Endothelial cell of umbilical vein (primary cell): ENCODE data around the gene SCN2B. TPM values are rescaled to one million over a fixed set of nuclear protein-coding genes. Genes with fewer than 3 reads are reported as not detected.

Experiments
- BruUV-seq: library from RNA; stranded (reverse); fragments of 400-500 nt; replicated peaks from 2 replicates; lab custom pipeline; 2021; lab: Mats Ljungman, UMichigan
- CTCF ChIA-PET: fragments of 300-600, 350-600 bp; sonication (Branson Sonifier 250); formaldehyde crosslinking; loops from one replicate; lab custom pipeline; 2021; ENCODE audit warnings: antibody characterized with exemption, inconsistent platforms; lab: Charles Lee
- POLR2A ChIA-PET: fragments of 300-600, 350-600 bp; sonication (Branson Sonifier 250); formaldehyde crosslinking; loops from one replicate; lab custom pipeline; 2021; ENCODE audit warnings: antibody characterized with exemption, inconsistent platforms; lab: Charles Lee
- DNase-seq: peaks from one replicate; pipeline ENCODE4 v3.0.0-alpha.2; 2011; ENCODE audit warnings: low read depth, low spot score
- FAIRE-seq: peaks from 2 replicates; lab custom pipeline; 2011; peaks lifted over from hg19 to GRCh38; lab: Jason Lieb, UNC
- H2AFZ ChIP-seq: 2 replicates; pipeline ENCODE4 v1.6.0; 2012; ENCODE audit warnings: low read depth, low read length, control low read depth, inconsistent platforms
- H3K27ac ChIP-seq: 2 replicates; pipeline ENCODE4 v1.5.1; 2011; ENCODE audit warnings: low read depth, mild to moderate bottlenecking, control low read depth, low read length, moderate library complexity; ENCODE audit not compliant: insufficient read depth
- H3K27me3 ChIP-seq, 2 experiments: 2 replicates each; pipeline versions ENCODE4 v1.6.0 to v1.6.1; 2011; ENCODE audit warnings: low read length in 2 of 2, mixed read lengths in 1 of 2; ENCODE audit not compliant: control insufficient read depth in 2 of 2, insufficient read depth in 2 of 2
- H3K36me3 ChIP-seq, 2 experiments: 2 replicates in 1 of 2; 3 replicates in 1 of 2; pipeline ENCODE4 v1.5.1; 2011; ENCODE audit warnings: low read length in 2 of 2, mild to moderate bottlenecking in 1 of 2, moderate library complexity in 1 of 2; ENCODE audit not compliant: control insufficient read depth in 2 of 2, insufficient read depth in 2 of 2; ENCODE audit errors: extremely low read depth in 1 of 2
- H3K4me1 ChIP-seq: 3 replicates; pipeline ENCODE4 v1.5.1; 2011; ENCODE audit warnings: mild to moderate bottlenecking, low read length; ENCODE audit not compliant: control insufficient read depth, insufficient read depth; ENCODE audit errors: extremely low read depth
- H3K4me2 ChIP-seq: 2 replicates; pipeline ENCODE4 v1.6.1; 2011; ENCODE audit warnings: low read length, control low read depth, mixed read lengths; ENCODE audit not compliant: insufficient read depth
- H3K4me3 ChIP-seq, 3 experiments: fragments of 200-600 bp in 1 of 3; sonication (generic), shearing (Covaris generic) in 1 of 3; replicated peaks in 1 of 3; 2 replicates each; pipeline ENCODE4 v1.5.1; 2011 to 2016; ENCODE audit warnings: control low read depth in 3 of 3, low read length in 3 of 3, mild to moderate bottlenecking in 2 of 3, inconsistent platforms in 1 of 3, low read depth in 1 of 3, moderate library complexity in 1 of 3; ENCODE audit not compliant: insufficient read depth in 1 of 3
- H3K79me2 ChIP-seq: 2 replicates; pipeline ENCODE4 v1.6.0; 2012; ENCODE audit warnings: low read length, inconsistent platforms; ENCODE audit not compliant: control insufficient read depth, insufficient read depth
- H3K9ac ChIP-seq: replicated peaks from 2 replicates; pipeline ENCODE3; 2011; ENCODE audit warnings: low read length, control low read depth; ENCODE audit not compliant: insufficient read depth; ENCODE audit errors: extremely low read depth
- H3K9me1 ChIP-seq: replicated peaks from 3 replicates; pipeline ENCODE4 v1.6.0; 2011; ENCODE audit warnings: mild to moderate bottlenecking, low read length; ENCODE audit not compliant: control insufficient read depth, insufficient read depth; ENCODE audit errors: extremely low read depth
- H3K9me3 ChIP-seq: replicated peaks from 2 replicates; pipeline ENCODE4 v1.5.1; 2012; ENCODE audit warnings: low read length, inconsistent platforms; ENCODE audit not compliant: control insufficient read depth, insufficient read depth
- H4K20me1 ChIP-seq: replicated peaks from 2 replicates; pipeline ENCODE3; 2011; ENCODE audit warnings: mild to moderate bottlenecking, low read length; ENCODE audit not compliant: control insufficient read depth, insufficient read depth; ENCODE audit errors: extremely low read depth
- EZH2 ChIP-seq: IDR thresholded peaks from 2 replicates; pipeline ENCODE4 v1.6.1; 2012; ENCODE audit warnings: borderline replicate concordance, low read depth, mild to moderate bottlenecking, moderate library complexity, low read length, inconsistent platforms; ENCODE audit not compliant: severe bottlenecking
- FOS ChIP-seq: IDR thresholded peaks from 2 replicates; pipeline ENCODE4 v1.6.1; 2011; ENCODE audit warnings: mild to moderate bottlenecking, low read length, moderate library complexity, borderline replicate concordance; ENCODE audit not compliant: insufficient read depth
- GATA2 ChIP-seq: IDR thresholded peaks from 2 replicates; pipeline ENCODE4 v1.7.0; 2011; ENCODE audit warnings: low read depth, mild to moderate bottlenecking, moderate library complexity, mixed read lengths, low read length; ENCODE audit not compliant: insufficient read length, insufficient read depth
- JUN ChIP-seq: IDR thresholded peaks from 2 replicates; pipeline ENCODE4 v1.6.1; 2011; ENCODE audit warnings: borderline replicate concordance, low read depth; ENCODE audit not compliant: insufficient read length, insufficient read depth
- MYC ChIP-seq: IDR thresholded peaks from one replicate; pipeline ENCODE4 v1.6.1; 2011; ENCODE audit warnings: mild to moderate bottlenecking, low read depth, low read length
- POLR2A ChIP-seq: IDR thresholded peaks from 2 replicates; pipeline ENCODE4 v1.6.1; 2012; ENCODE audit warnings: low read depth, mild to moderate bottlenecking, control low read depth, low read length
- POLR2AphosphoS5 ChIP-seq: IDR thresholded peaks from 2 replicates; pipeline ENCODE4 v1.6.1; 2012; ENCODE audit warnings: low read depth, mild to moderate bottlenecking, control low read depth, low read length, moderate library complexity; ENCODE audit not compliant: insufficient read depth
- dilution Hi-C: fragments of 300-500 bp; cut with MboI; formaldehyde crosslinking; loops from one replicate; pipeline ENCODE4 v1.15.0; 2019; ENCODE audit warnings: low sequenced_read_pairs; ENCODE audit not compliant: extremely low pct_ligation_motif_present
- intact Hi-C: fragments of 100-400 bp; cut with micrococcal nuclease; formaldehyde crosslinking; loops from one replicate; pipeline ENCODE4 v1.10.0; 2022
- polyA plus RNA-seq, 4 experiments: library from polyadenylated mRNA; depleted of rRNA in 3 of 4; stranded (reverse) in 3 of 4; unstranded in 1 of 4; fragments of >200 nt; gene quantifications; 2 replicates each; pipeline versions ENCODE4 v1.2.1 to v1.2.3, GENCODE V29; 2011 to 2012; ENCODE audit warnings: missing spikeins in 1 of 4
- total RNA-seq: library from RNA; stranded (reverse); gene quantifications from 2 replicates; pipeline ENCODE4 v1.2.3, GENCODE V29; 2021
- TF ChIP-seq, protein P1 (sequence below): IDR thresholded peaks from 2 replicates; pipeline ENCODE4 v1.6.1; 2011; ENCODE audit not compliant: insufficient read depth, insufficient read length
- TF ChIP-seq, protein P2 (sequence below), 2 donors: IDR thresholded peaks; 1 replicate in 1 of 2; 2 replicates in 1 of 2; pipeline ENCODE4 v1.5.1; 2011; ENCODE audit warnings: low read length in 2 of 2, mild to moderate bottlenecking in 2 of 2, moderate library complexity in 2 of 2, control low read depth in 1 of 2, inconsistent platforms in 1 of 2, low read depth in 1 of 2; ENCODE audit not compliant: insufficient read depth in 1 of 2; ENCODE audit errors: extremely low read depth in 1 of 2

SCN2B gene
- total and polyA plus RNA-seq, 2 donors (not counting 3 experiments of a cell fraction or from before 2014, with no cell fraction given), result not detected

DNA sequence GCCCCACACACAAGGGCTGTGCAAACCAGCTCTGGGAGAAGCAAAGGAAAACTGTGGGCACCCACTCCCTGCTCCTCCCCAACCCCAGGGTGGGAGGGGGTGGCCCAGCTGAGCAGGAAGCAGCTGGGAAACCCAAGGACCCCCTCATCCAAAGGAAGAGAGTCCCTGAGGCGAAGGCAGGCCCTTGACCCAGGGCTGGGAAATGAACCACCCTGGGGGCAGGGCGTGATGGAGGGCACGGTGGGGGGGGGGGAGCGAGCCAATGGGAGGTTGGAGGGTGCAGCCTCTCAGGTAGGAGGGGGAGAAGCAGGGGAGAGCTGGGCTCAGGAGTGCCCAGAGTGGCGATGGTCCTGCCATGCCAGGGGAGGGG is 40.7 kb downstream of the SCN2B start:
- no peak overlapping the region for H3K27ac ChIP-seq
- H3K36me3 ChIP-seq, result no peaks in the 10 kb centered on the region
- H3K9ac ChIP-seq, result no peak overlapping the region
- H3K4me2 ChIP-seq, result no peak overlapping the region
- no peak overlapping the region for H2AFZ ChIP-seq
- TF ChIP-seq, protein P1, sequence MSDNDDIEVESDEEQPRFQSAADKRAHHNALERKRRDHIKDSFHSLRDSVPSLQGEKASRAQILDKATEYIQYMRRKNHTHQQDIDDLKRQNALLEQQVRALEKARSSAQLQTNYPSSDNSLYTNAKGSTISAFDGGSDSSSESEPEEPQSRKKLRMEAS, result no peak
- no peak for TF ChIP-seq JUN
- TF ChIP-seq FOS, result no peak
- TF ChIP-seq MYC, result no peak
- TF ChIP-seq GATA2, result no peak
- intact Hi-C loops, result no loop called here
- H3K27me3 ChIP-seq, result peaks cover 6 to 9% of the 10 kb centered on the region in 2 experiments
- dilution Hi-C loops, result no loop called here
- no peaks in the 10 kb centered on the region for H3K9me1 ChIP-seq
- DNase-seq (no peak), FAIRE-seq (no peak)
- no peak overlapping the region for H3K4me3 ChIP-seq
- no peaks in the 10 kb centered on the region for H3K4me1 ChIP-seq
- CTCF ChIA-PET, result no interaction called here
- BruUV-seq, result no TSS peak
- H3K79me2 ChIP-seq, result no peaks in the 10 kb centered on the region
- POLR2A ChIA-PET, result no interaction called here
- H3K9me3 ChIP-seq, result no peaks in the 10 kb centered on the region
- H4K20me1 ChIP-seq, result no peaks in the 10 kb centered on the region

- no peak overlapping the region for H3K27ac ChIP-seq
- H3K4me3 ChIP-seq, result no peak overlapping the region
- FAIRE-seq, result no peak
- no peaks in the 10 kb centered on the region for H3K4me1 ChIP-seq
- no peaks in the 10 kb centered on the region for H3K9me3 ChIP-seq
- H3K36me3 ChIP-seq, result no peaks in the 10 kb centered on the region
- no peak for DNase-seq
- no peak for TF ChIP-seq FOS
- TF ChIP-seq, protein P2, sequence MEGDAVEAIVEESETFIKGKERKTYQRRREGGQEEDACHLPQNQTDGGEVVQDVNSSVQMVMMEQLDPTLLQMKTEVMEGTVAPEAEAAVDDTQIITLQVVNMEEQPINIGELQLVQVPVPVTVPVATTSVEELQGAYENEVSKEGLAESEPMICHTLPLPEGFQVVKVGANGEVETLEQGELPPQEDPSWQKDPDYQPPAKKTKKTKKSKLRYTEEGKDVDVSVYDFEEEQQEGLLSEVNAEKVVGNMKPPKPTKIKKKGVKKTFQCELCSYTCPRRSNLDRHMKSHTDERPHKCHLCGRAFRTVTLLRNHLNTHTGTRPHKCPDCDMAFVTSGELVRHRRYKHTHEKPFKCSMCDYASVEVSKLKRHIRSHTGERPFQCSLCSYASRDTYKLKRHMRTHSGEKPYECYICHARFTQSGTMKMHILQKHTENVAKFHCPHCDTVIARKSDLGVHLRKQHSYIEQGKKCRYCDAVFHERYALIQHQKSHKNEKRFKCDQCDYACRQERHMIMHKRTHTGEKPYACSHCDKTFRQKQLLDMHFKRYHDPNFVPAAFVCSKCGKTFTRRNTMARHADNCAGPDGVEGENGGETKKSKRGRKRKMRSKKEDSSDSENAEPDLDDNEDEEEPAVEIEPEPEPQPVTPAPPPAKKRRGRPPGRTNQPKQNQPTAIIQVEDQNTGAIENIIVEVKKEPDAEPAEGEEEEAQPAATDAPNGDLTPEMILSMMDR (IDR thresholded peaks at IDR 0.05; ENCODE audit: extremely low read depth in 1 of 2, insufficient read depth in 1 of 2, low read depth in 1 of 2, low read length in 2 of 2), result no peak
- TF ChIP-seq GATA2, result no peak
- no peak for TF ChIP-seq POLR2AphosphoS5
- TF ChIP-seq, protein P1, result no peak
- no peak for TF ChIP-seq POLR2A
- no peak for TF ChIP-seq EZH2
- TF ChIP-seq MYC, result no peak
- TF ChIP-seq JUN, result no peak
- H3K4me2 ChIP-seq, result no peak overlapping the region
- H3K9ac ChIP-seq, result no peak overlapping the region
- H4K20me1 ChIP-seq, result no peaks in the 10 kb centered on the region
- intact Hi-C loops (no loop called here), dilution Hi-C loops (no loop called here)
- ChIA-PET POLR2A (no interaction called here), CTCF (interaction anchor here (1.8 kb wide), 1 partner anchor 13 kb away, joined by 4 read pairs; no protein-coding TSS in a partner anchor)
- BruUV-seq, result no TSS peak
- H3K79me2 ChIP-seq, result no peaks in the 10 kb centered on the region
- no peak overlapping the region for H2AFZ ChIP-seq
- H3K27me3 ChIP-seq, result peaks cover 7 to 9% of the 10 kb centered on the region in 2 experiments
- H3K9me1 ChIP-seq, result no peaks in the 10 kb centered on the region
Measured at GRCh38 chr11:118135051-118135795, 41.2 kb downstream of the SCN2B start.
